ENCODE measurements around the gene CFAP45. TPM values are rescaled to one million over a fixed set of nuclear protein-coding genes. Genes with fewer than 3 reads are reported as not detected.

The CFAP45 gene
- polyA plus RNA-seq, 2 of the 4 experiments (the other 2 are of a cell fraction), result 0.67 to 0.89 TPM

GRCh38 chr1:159920202-159920601 lies 20.2 kb upstream of the CFAP45 start:
- no peak for DNase-seq (ENCODE audit: low read depth in 1 of 2, low spot score in 1 of 2)
- Histone ChIP-seq H3K4me3 (no peak overlapping the region), H3K27ac (peak overlapping the region in 1 of 2 experiments; percentile 97; a peak in 1 of 6 replicates), H3K9me3 (no peaks in the 10 kb centered on the region), H3K4me2 (peak overlapping the region; percentile 97; the same call in 1 of the 3 replicates), H3K4me1 (peaks cover 79% of the 10 kb centered on the region)
- TF ChIP-seq ZNF302 (CRISPR knock-in tag; IDR thresholded peaks at IDR 0.05), result no peak
- no peak for TF ChIP-seq EP300 (IDR thresholded peaks at IDR 0.05)
- no peak for TF ChIP-seq MAFK (IDR thresholded peaks at IDR 0.05; ENCODE audit: partially characterized antibody)
- TF ChIP-seq MAZ (IDR thresholded peaks at IDR 0.05; ENCODE audit: borderline replicate concordance, low read depth, low read length), result no peak
- no peak for TF ChIP-seq JUN (IDR thresholded peaks at IDR 0.05)
- TF ChIP-seq TP53 (CRISPR knock-in tag; IDR thresholded peaks at IDR 0.05), result no peak
- no peak for TF ChIP-seq HDAC2 (IDR thresholded peaks at IDR 0.05)
- TF ChIP-seq ZSCAN20 (CRISPR knock-in tag; IDR thresholded peaks at IDR 0.05), result no peak
- TF ChIP-seq POLR2AphosphoS2 (conservative IDR thresholded peaks at IDR 0.05; ENCODE audit: low read length), result no peak
- TF ChIP-seq CHD4 (IDR thresholded peaks at IDR 0.05; ENCODE audit: borderline replicate concordance), result no peak
- no peak for TF ChIP-seq NR3C1 (IDR thresholded peaks at IDR 0.05)
- no peak for TF ChIP-seq E2F6 (IDR thresholded peaks at IDR 0.05; ENCODE audit: borderline replicate concordance, low read depth)
- TF ChIP-seq PBX3 (IDR thresholded peaks at IDR 0.05), result no peak
- TF ChIP-seq FOSB (CRISPR knock-in tag; IDR thresholded peaks at IDR 0.05), result no peak
- CTCF ChIA-PET, result interaction anchor here (0.6 to 22.4 kb wide), 4 partner anchors 27 to 372 kb away, joined by 4 to 665 read pairs (median 36); no protein-coding TSS in a partner anchor
- no peak for ATAC-seq
- FAIRE-seq, result no peak
- 88% methylated on average over 10 of the region's 10 CpGs for WGBS (ENCODE audit: missing lambda C conversion rate)
- POLR2A ChIA-PET, result no interaction called here

- TF ChIP-seq RAD21 (conservative IDR thresholded peaks at IDR 0.05 in 1 of 2, IDR thresholded peaks at IDR 0.05 in 1 of 2) (no peak), E2F6 (IDR thresholded peaks at IDR 0.05; ENCODE audit: borderline replicate concordance, low read depth) (no peak), ESRRA (IDR thresholded peaks at IDR 0.05; ENCODE audit: borderline replicate concordance, low read length) (no peak), SREBF2 (IDR thresholded peaks at IDR 0.05) (no peak), EHMT2 (IDR thresholded peaks at IDR 0.05; ENCODE audit: low read depth) (no peak), TP53 (CRISPR knock-in tag; IDR thresholded peaks at IDR 0.05) (no peak), RARB (CRISPR knock-in tag; IDR thresholded peaks at IDR 0.05) (no peak), REST (IDR thresholded peaks at IDR 0.05) (no peak), HDAC2 (IDR thresholded peaks at IDR 0.05) (no peak), BHLHE40 (IDR thresholded peaks at IDR 0.05; ENCODE audit: low read depth, low read length) (no peak), KDM1A (IDR thresholded peaks at IDR 0.05; ENCODE audit: low read depth) (no peak)
- Histone ChIP-seq H3K4me2 (no peak overlapping the region), H3K9me3 (no peaks in the 10 kb centered on the region), H3K4me1 (peaks cover 87% of the 10 kb centered on the region), H3K27ac (0 out of 6 replicates have a peak overlapping the region, but pooled peaks of 1 of the 2 experiments have one; percentile 87), H3K4me3 (no peak overlapping the region)
- CTCF ChIA-PET, result interaction anchor here (0.9 to 22.4 kb wide), 3 partner anchors 27 to 89 kb away, joined by 3 to 665 read pairs (median 7); no protein-coding TSS in a partner anchor
- POLR2A ChIA-PET, result no interaction called here
- DNase-seq (ENCODE audit: low read depth in 1 of 2, low spot score in 1 of 2) (no peak), FAIRE-seq (no peak), ATAC-seq (no peak)
- WGBS (ENCODE audit: missing lambda C conversion rate), result 91% methylated on average over 10 of the region's 10 CpGs
Observed at GRCh38 chr1:159919236-159919865, 19.4 kb upstream of the CFAP45 start.
